GM13976 (cell line): Measurements from ENCODE around the gene LZTFL1.

Experiments used
- DNase-seq: peaks from one replicate; pipeline ENCODE4 v3.0.0; 2012; ENCODE audit warnings: low spot score
- CTCF ChIP-seq: IDR thresholded peaks from 2 replicates; pipeline ENCODE4 v1.5.1; 2012; ENCODE audit warnings: borderline replicate concordance, mild to moderate bottlenecking; ENCODE audit not compliant: insufficient read depth; ENCODE audit errors: extremely low read depth, missing control alignments, control extremely low read depth
- in situ Hi-C: fragments of 300-500 bp; cut with MboI; formaldehyde crosslinking; loops from one replicate; pipeline ENCODE4 v1.12.0; 2022; ENCODE audit warnings: low sequenced_read_pairs, mixed read lengths, inconsistent platforms; ENCODE audit not compliant: unreplicated experiment

The LZTFL1 gene

GRCh38 chr3:45830121-45830520 lies 11.8 kb downstream of the LZTFL1 start:
- no peak for DNase-seq
- in situ Hi-C loops = no loop called here
- no peak for TF ChIP-seq CTCF

- no peak for TF ChIP-seq CTCF
- in situ Hi-C loops = no loop called here
- no peak for DNase-seq
Observed at GRCh38 chr3:45826908-45827307, 15.0 kb downstream of the LZTFL1 start.

- no peak for DNase-seq
- in situ Hi-C loops = no loop called here
- no peak for TF ChIP-seq CTCF
Observed at GRCh38 chr3:45826321-45826720, 15.6 kb downstream of the LZTFL1 start.

GRCh38 chr3:45821127-45821526 lies 20.8 kb downstream of the LZTFL1 start:
- in situ Hi-C loops = no loop called here

GRCh38 chr3:45819543-45819942 lies 22.4 kb downstream of the LZTFL1 start:
- in situ Hi-C loops = no loop called here
- TF ChIP-seq CTCF = no peak

More at GRCh38 chr3:45821127-45821526, 20.8 kb downstream of the LZTFL1 start:
- no peak for TF ChIP-seq CTCF
- DNase-seq = no peak

GRCh38 chr3:45817831-45818522 lies 23.9 kb downstream of the LZTFL1 start:
- TF ChIP-seq CTCF = no peak
- DNase-seq = no peak
- in situ Hi-C loops = no loop called here

More at GRCh38 chr3:45819543-45819942, 22.4 kb downstream of the LZTFL1 start:
- no peak for DNase-seq

- in situ Hi-C loops = no loop called here
- no peak for TF ChIP-seq CTCF
- no peak for DNase-seq
Observed at GRCh38 chr3:45816544-45816943, 25.4 kb downstream of the LZTFL1 start.
